IPS DF 6.9 (cell line): ENCODE measurements around the gene DNAJC5G.

Experiments
- DNase-seq: peaks from one replicate; pipeline ENCODE4 v3.0.0-alpha.2; 2013; ENCODE audit warnings: low read depth, low spot score
- H3K27ac ChIP-seq: one replicate; pipeline ENCODE4 v1.5.1; 2013; ENCODE audit warnings: low read length, control low read depth
- H3K27me3 ChIP-seq: 2 replicates; pipeline ENCODE4 v1.6.1; 2013; ENCODE audit warnings: mild to moderate bottlenecking, low read length; ENCODE audit not compliant: control insufficient read depth, insufficient read depth
- H3K36me3 ChIP-seq: 2 replicates; pipeline ENCODE4 v1.6.1; 2013; ENCODE audit warnings: low read length; ENCODE audit not compliant: control insufficient read depth, insufficient read depth
- H3K4me1 ChIP-seq: 2 replicates; pipeline ENCODE4 v1.6.1; 2013; ENCODE audit warnings: low read length; ENCODE audit not compliant: control insufficient read depth, insufficient read depth
- H3K4me3 ChIP-seq: 2 replicates; pipeline ENCODE4 v1.5.1; 2013; ENCODE audit warnings: mild to moderate bottlenecking, low read length
- H3K9me3 ChIP-seq: 2 replicates; pipeline ENCODE4 v1.6.1; 2013; ENCODE audit warnings: low read length, inconsistent platforms; ENCODE audit not compliant: control insufficient read depth, insufficient read depth
- WGBS: extraction: QIAGEN DNeasy Blood & Tissue Kit; methylation state at CpG from one replicate; pipeline ENCODE4 v1.1.7; 2013; ENCODE audit warnings: mixed read lengths, missing lambda C conversion rate; ENCODE audit not compliant: insufficient read length, insufficient coverage; 5-methylcytosine and 5-hydroxymethylcytosine counted together

Gene DNAJC5G

GRCh38 chr2:27281442-27281841, 6.2 kb downstream of the DNAJC5G start:
- no CpG with 5 or more reads among the region's 3 CpGs for WGBS

GRCh38 chr2:27281855-27282559, 6.8 kb downstream of the DNAJC5G start, which contains the start of gene TRIM54:
Gene TRIM54 (plus strand): TSS chr2:27282429. CDS start chr2:27282732, 303 bp downstream.
- peaks cover 8% of the 10 kb centered on the region for H3K4me1 ChIP-seq
- WGBS, result no CpG with 5 or more reads among the region's 5 CpGs
- DNase-seq, result no peak
- H3K4me3 ChIP-seq, result no peak within 1 kb of the TSS
- H3K9me3 ChIP-seq, result no peaks in the 10 kb centered on the region
- no peaks in the 10 kb centered on the region for H3K36me3 ChIP-seq
- no peak within 1 kb of the TSS for H3K27ac ChIP-seq
- no peaks in the 10 kb centered on the region for H3K27me3 ChIP-seq

More at GRCh38 chr2:27281442-27281841, 6.2 kb downstream of the DNAJC5G start:
- Histone ChIP-seq H3K27ac (no peak overlapping the region), H3K4me1 (peaks cover 8% of the 10 kb centered on the region), H3K4me3 (no peak overlapping the region), H3K9me3 (no peaks in the 10 kb centered on the region), H3K27me3 (no peaks in the 10 kb centered on the region; the same call in 1 of the 2 replicates), H3K36me3 (no peaks in the 10 kb centered on the region)
- no peak for DNase-seq

GRCh38 chr2:27282892-27283291, 7.7 kb downstream of the DNAJC5G start:
- H3K9me3 ChIP-seq, result no peaks in the 10 kb centered on the region
- no peak overlapping the region for H3K27ac ChIP-seq
- no peaks in the 10 kb centered on the region for H3K36me3 ChIP-seq
- no CpG with 5 or more reads among the region's 5 CpGs for WGBS
- no peak overlapping the region for H3K4me3 ChIP-seq
- H3K27me3 ChIP-seq, result no peaks in the 10 kb centered on the region
- peaks cover 8% of the 10 kb centered on the region for H3K4me1 ChIP-seq
- DNase-seq, result no peak

GRCh38 chr2:27284996-27285395, 9.8 kb downstream of the DNAJC5G start:
- Histone ChIP-seq H3K27ac (no peak overlapping the region), H3K4me3 (no peak overlapping the region)
- no CpG with 5 or more reads among the region's 1 CpG for WGBS

GRCh38 chr2:27285481-27285880, 10.2 kb downstream of the DNAJC5G start:
- H3K9me3 ChIP-seq, result no peaks in the 10 kb centered on the region
- peaks cover 8% of the 10 kb centered on the region for H3K4me1 ChIP-seq
- WGBS, result no CpG with 5 or more reads among the region's 6 CpGs
- DNase-seq, result no peak
- H3K27ac ChIP-seq, result no peak overlapping the region
- no peaks in the 10 kb centered on the region for H3K36me3 ChIP-seq
- H3K27me3 ChIP-seq, result no peaks in the 10 kb centered on the region
- no peak overlapping the region for H3K4me3 ChIP-seq

More at GRCh38 chr2:27284996-27285395, 9.8 kb downstream of the DNAJC5G start:
- no peak for DNase-seq
- H3K4me1 ChIP-seq, result peaks cover 8% of the 10 kb centered on the region
- no peaks in the 10 kb centered on the region for H3K27me3 ChIP-seq
- no peaks in the 10 kb centered on the region for H3K9me3 ChIP-seq
- no peaks in the 10 kb centered on the region for H3K36me3 ChIP-seq

GRCh38 chr2:27288610-27289009, 13.4 kb downstream of the DNAJC5G start:
- Histone ChIP-seq H3K4me1 (no peaks in the 10 kb centered on the region; the same call in 1 of the 2 replicates), H3K27me3 (no peaks in the 10 kb centered on the region), H3K4me3 (no peak overlapping the region), H3K9me3 (no peaks in the 10 kb centered on the region), H3K36me3 (no peaks in the 10 kb centered on the region), H3K27ac (no peak overlapping the region)
- WGBS, result no CpG with 5 or more reads among the region's 3 CpGs
- DNase-seq, result no peak

GRCh38 chr2:27290549-27290948, 15.3 kb downstream of the DNAJC5G start:
- Histone ChIP-seq H3K27me3 (no peaks in the 10 kb centered on the region), H3K36me3 (no peaks in the 10 kb centered on the region), H3K27ac (no peak overlapping the region), H3K9me3 (no peaks in the 10 kb centered on the region), H3K4me1 (no peaks in the 10 kb centered on the region), H3K4me3 (no peak overlapping the region)
- WGBS, result no CpG with 5 or more reads among the region's 5 CpGs
- no peak for DNase-seq

GRCh38 chr2:27291865-27292264, 16.6 kb downstream of the DNAJC5G start:
- Histone ChIP-seq H3K4me3 (no peak overlapping the region), H3K4me1 (no peaks in the 10 kb centered on the region), H3K9me3 (no peaks in the 10 kb centered on the region), H3K36me3 (no peaks in the 10 kb centered on the region), H3K27me3 (no peaks in the 10 kb centered on the region), H3K27ac (no peak overlapping the region)
- no CpG with 5 or more reads among the region's 6 CpGs for WGBS
- no peak for DNase-seq

GRCh38 chr2:27294928-27295327, 19.7 kb downstream of the DNAJC5G start:
- no peak overlapping the region for H3K4me3 ChIP-seq

GRCh38 chr2:27296481-27296880, 21.2 kb downstream of the DNAJC5G start:
- Histone ChIP-seq H3K36me3 (no peaks in the 10 kb centered on the region), H3K4me3 (no peak overlapping the region), H3K27me3 (no peaks in the 10 kb centered on the region), H3K9me3 (no peaks in the 10 kb centered on the region), H3K27ac (no peak overlapping the region), H3K4me1 (no peaks in the 10 kb centered on the region)
- WGBS, result no CpG with 5 or more reads among the region's 4 CpGs
- no peak for DNase-seq

More at GRCh38 chr2:27294928-27295327, 19.7 kb downstream of the DNAJC5G start:
- Histone ChIP-seq H3K36me3 (no peaks in the 10 kb centered on the region), H3K9me3 (no peaks in the 10 kb centered on the region), H3K4me1 (no peaks in the 10 kb centered on the region), H3K27me3 (no peaks in the 10 kb centered on the region), H3K27ac (no peak overlapping the region)
- DNase-seq, result no peak
- no CpG with 5 or more reads among the region's 8 CpGs for WGBS

- H3K4me3 ChIP-seq, result no peak overlapping the region
- DNase-seq, result no peak
- WGBS, result no CpG with 5 or more reads among the region's 3 CpGs
- no peaks in the 10 kb centered on the region for H3K4me1 ChIP-seq
- H3K27ac ChIP-seq, result no peak overlapping the region
- no peaks in the 10 kb centered on the region for H3K27me3 ChIP-seq
- no peaks in the 10 kb centered on the region for H3K36me3 ChIP-seq
- H3K9me3 ChIP-seq, result no peaks in the 10 kb centered on the region
These were observed 22.0 kb downstream of the DNAJC5G start for GRCh38 chr2:27297195-27297594.
